Measurements from ENCODE around the gene UNC5A. TPM values are rescaled to one million over a fixed set of nuclear protein-coding genes. Genes with fewer than 3 reads are reported as not detected.

The UNC5A gene
- total and polyA plus RNA-seq, 11 donors = 0.09 to 0.43 (median 0.20) TPM; not detected in 7

GRCh38 chr5:176784218-176785165 lies 25.9 kb upstream of the UNC5A start:
- H3K27ac ChIP-seq = no peak overlapping the region
- intact Hi-C loops (cut with DNase I) = no loop called here
- H3K4me1 ChIP-seq = peaks cover 0 to 12% (median 0%) of the 10 kb centered on the region in 12 donors
- no peaks in the 10 kb centered on the region for H3K36me3 ChIP-seq
- TF ChIP-seq CTCF (IDR thresholded peaks at IDR 0.05) (no peak), POLR2A (IDR thresholded peaks at IDR 0.05) (no peak)
- H3K4me3 ChIP-seq = no peak overlapping the region
- WGBS, 4 donors = 31 to 39% (median 37%) methylated on average over 10 to 15 of the region's 15 CpGs
- no peaks in the 10 kb centered on the region for H3K9me3 ChIP-seq
- DNase-seq (no peak), ATAC-seq (no peak)
- H3K27me3 ChIP-seq = peaks cover 0 to 47% (median 11%) of the 10 kb centered on the region in 9 donors

- H3K9me3 ChIP-seq = no peaks in the 10 kb centered on the region
- peaks cover 0 to 9% (median 0%) of the 10 kb centered on the region in 12 donors for H3K4me1 ChIP-seq
- no peak for TF ChIP-seq CTCF (IDR thresholded peaks at IDR 0.05)
- no peak for TF ChIP-seq POLR2A (IDR thresholded peaks at IDR 0.05)
- H3K27me3 ChIP-seq = peaks cover 0 to 56% (median 16%) of the 10 kb centered on the region in 9 donors
- intact Hi-C loops (cut with DNase I) = no loop called here
- no peak overlapping the region for H3K27ac ChIP-seq
- ATAC-seq = no peak
- H3K36me3 ChIP-seq = no peaks in the 10 kb centered on the region
- no peak for DNase-seq
- no peak overlapping the region for H3K4me3 ChIP-seq
- WGBS, 4 donors = 56 to 74% (median 62%) methylated on average over 17 to 27 of the region's 27 CpGs
Observed at GRCh38 chr5:176785184-176786145, 24.9 kb upstream of the UNC5A start.

- no peaks in the 10 kb centered on the region for H3K4me1 ChIP-seq
- peaks cover 2 to 74% (median 31%) of the 10 kb centered on the region in 9 donors for H3K27me3 ChIP-seq
- intact Hi-C loops (cut with DNase I) = no loop called here
- DNase-seq (no peak), ATAC-seq (no peak)
- 81 to 89% (median 84%) methylated on average over 3 of the region's 3 CpGs for WGBS, 4 donors
- no peak overlapping the region for H3K4me3 ChIP-seq
- no peak for TF ChIP-seq POLR2A (IDR thresholded peaks at IDR 0.05)
- TF ChIP-seq CTCF (IDR thresholded peaks at IDR 0.05) = no peak
- no peak overlapping the region for H3K27ac ChIP-seq
- H3K36me3 ChIP-seq = no peaks in the 10 kb centered on the region
- no peaks in the 10 kb centered on the region for H3K9me3 ChIP-seq
Observed at GRCh38 chr5:176787676-176788075, 22.7 kb upstream of the UNC5A start.

Data from heart left ventricle (tissue), 16 donors.